Astrocyte (in vitro differentiated cells and primary cell): Measurements from ENCODE around the gene CARD11.

Experiments used
- CTCF ChIP-seq: IDR thresholded peaks from 2 replicates; pipeline ENCODE4 v1.5.1; 2011; ENCODE audit warnings: low read depth, mild to moderate bottlenecking, inconsistent platforms, low read length, moderate library complexity; ENCODE audit not compliant: insufficient read depth
- EZH2 ChIP-seq: IDR thresholded peaks from 2 replicates; pipeline ENCODE4 v1.6.1; 2012; ENCODE audit warnings: mild to moderate bottlenecking, low read length, inconsistent platforms; ENCODE audit not compliant: insufficient read depth

GRCh38 chr7:2984091-2984490 is 59.6 kb downstream of the CARD11 start:
- TF ChIP-seq CTCF (no peak), EZH2 (no peak)
